ENCODE data around the gene CGN.

The CGN gene

GRCh38 chr1:151574575-151575529 is 63.7 kb downstream of the CGN start:
- Histone ChIP-seq H3K4me3 (ENCODE audit: extremely low read depth, insufficient read depth, low read length, poor library complexity, severe bottlenecking) (no peak overlapping the region), H3K27ac (ENCODE audit: low read depth, low read length, severe bottlenecking) (no peak overlapping the region), H3K4me1 (ENCODE audit: control insufficient read depth, insufficient read depth, low read length, poor library complexity, severe bottlenecking) (peaks cover 25% of the 10 kb centered on the region), H3K36me3 (ENCODE audit: control insufficient read depth, insufficient read depth, low read length) (peaks cover 72% of the 10 kb centered on the region), H3K9me3 (ENCODE audit: control insufficient read depth, low read length) (no peaks in the 10 kb centered on the region)
- WGBS, 2 experiments (ENCODE audit: insufficient coverage in 2 of 2), result 91 to 93% methylated on average over 9 to 12 of the region's 12 CpGs

GRCh38 chr1:151577173-151577572 is 66.0 kb downstream of the CGN start:
- Histone ChIP-seq H3K4me3 (ENCODE audit: extremely low read depth, insufficient read depth, low read length, poor library complexity, severe bottlenecking) (no peak overlapping the region), H3K36me3 (ENCODE audit: control insufficient read depth, insufficient read depth, low read length) (peaks cover 85% of the 10 kb centered on the region), H3K9me3 (ENCODE audit: control insufficient read depth, low read length) (no peaks in the 10 kb centered on the region), H3K27ac (ENCODE audit: low read depth, low read length, severe bottlenecking) (no peak overlapping the region), H3K4me1 (ENCODE audit: control insufficient read depth, insufficient read depth, low read length, poor library complexity, severe bottlenecking) (peaks cover 25% of the 10 kb centered on the region)
- WGBS, 2 experiments (ENCODE audit: insufficient coverage in 2 of 2), result 100% methylated on average over 1 of the region's 2 CpGs; no CpG with 5 or more reads in 1 of the 2 experiments

- Histone ChIP-seq H3K4me1 (ENCODE audit: control insufficient read depth, insufficient read depth, low read length, poor library complexity, severe bottlenecking) (peaks cover 25% of the 10 kb centered on the region), H3K4me3 (ENCODE audit: extremely low read depth, insufficient read depth, low read length, poor library complexity, severe bottlenecking) (no peak overlapping the region), H3K36me3 (ENCODE audit: control insufficient read depth, insufficient read depth, low read length) (peaks cover 82% of the 10 kb centered on the region), H3K9me3 (ENCODE audit: control insufficient read depth, low read length) (no peaks in the 10 kb centered on the region), H3K27ac (ENCODE audit: low read depth, low read length, severe bottlenecking) (no peak overlapping the region)
- WGBS, 2 experiments (ENCODE audit: insufficient coverage in 2 of 2), result no CpG with 5 or more reads among the region's 1 CpG
Observed at GRCh38 chr1:151578941-151579340, 67.8 kb downstream of the CGN start.

GRCh38 chr1:151579436-151580225 is 68.4 kb downstream of the CGN start:
- H3K4me1 ChIP-seq (ENCODE audit: control insufficient read depth, insufficient read depth, low read length, poor library complexity, severe bottlenecking), result peaks cover 24% of the 10 kb centered on the region
- no peak overlapping the region for H3K4me3 ChIP-seq (ENCODE audit: extremely low read depth, insufficient read depth, low read length, poor library complexity, severe bottlenecking)
- H3K36me3 ChIP-seq (ENCODE audit: control insufficient read depth, insufficient read depth, low read length), result peaks cover 76% of the 10 kb centered on the region
- H3K9me3 ChIP-seq (ENCODE audit: control insufficient read depth, low read length), result no peaks in the 10 kb centered on the region
- no peak overlapping the region for H3K27ac ChIP-seq (ENCODE audit: low read depth, low read length, severe bottlenecking)
- 88 to 89% methylated on average over 6 of the region's 8 CpGs for WGBS, 2 experiments (ENCODE audit: insufficient coverage in 2 of 2)

GRCh38 chr1:151581451-151581850 is 70.3 kb downstream of the CGN start:
- 93 to 98% methylated on average over 5 of the region's 5 CpGs for WGBS, 2 experiments (ENCODE audit: insufficient coverage in 2 of 2)
- Histone ChIP-seq H3K4me3 (ENCODE audit: extremely low read depth, insufficient read depth, low read length, poor library complexity, severe bottlenecking) (no peak overlapping the region), H3K27ac (ENCODE audit: low read depth, low read length, severe bottlenecking) (no peak overlapping the region), H3K4me1 (ENCODE audit: control insufficient read depth, insufficient read depth, low read length, poor library complexity, severe bottlenecking) (peaks cover 32% of the 10 kb centered on the region), H3K36me3 (ENCODE audit: control insufficient read depth, insufficient read depth, low read length) (peaks cover 58% of the 10 kb centered on the region), H3K9me3 (ENCODE audit: control insufficient read depth, low read length) (no peaks in the 10 kb centered on the region)

- H3K4me1 ChIP-seq (ENCODE audit: control insufficient read depth, insufficient read depth, low read length, poor library complexity, severe bottlenecking), result peaks cover 32% of the 10 kb centered on the region
- H3K36me3 ChIP-seq (ENCODE audit: control insufficient read depth, insufficient read depth, low read length), result peaks cover 57% of the 10 kb centered on the region
- H3K4me3 ChIP-seq (ENCODE audit: extremely low read depth, insufficient read depth, low read length, poor library complexity, severe bottlenecking), result no peak overlapping the region
- no peaks in the 10 kb centered on the region for H3K9me3 ChIP-seq (ENCODE audit: control insufficient read depth, low read length)
- no peak overlapping the region for H3K27ac ChIP-seq (ENCODE audit: low read depth, low read length, severe bottlenecking)
- WGBS, 2 experiments (ENCODE audit: insufficient coverage in 2 of 2), result 90 to 100% methylated on average over 1 of the region's 1 CpG
Observed at GRCh38 chr1:151581921-151582320, 70.7 kb downstream of the CGN start.

GRCh38 chr1:151583796-151584195 is 72.6 kb downstream of the CGN start:
- no peak overlapping the region for H3K27ac ChIP-seq (ENCODE audit: low read depth, low read length, severe bottlenecking)
- H3K36me3 ChIP-seq (ENCODE audit: control insufficient read depth, insufficient read depth, low read length), result peaks cover 41% of the 10 kb centered on the region
- 94 to 100% methylated on average over 1 to 2 of the region's 2 CpGs for WGBS, 2 experiments (ENCODE audit: insufficient coverage in 2 of 2)
- no peaks in the 10 kb centered on the region for H3K9me3 ChIP-seq (ENCODE audit: control insufficient read depth, low read length)
- peaks cover 27% of the 10 kb centered on the region for H3K4me1 ChIP-seq (ENCODE audit: control insufficient read depth, insufficient read depth, low read length, poor library complexity, severe bottlenecking)
- no peak overlapping the region for H3K4me3 ChIP-seq (ENCODE audit: extremely low read depth, insufficient read depth, low read length, poor library complexity, severe bottlenecking)

GRCh38 chr1:151584278-151584677 is 73.1 kb downstream of the CGN start:
- Histone ChIP-seq H3K36me3 (ENCODE audit: control insufficient read depth, insufficient read depth, low read length) (peaks cover 39% of the 10 kb centered on the region), H3K4me3 (ENCODE audit: extremely low read depth, insufficient read depth, low read length, poor library complexity, severe bottlenecking) (no peak overlapping the region), H3K4me1 (ENCODE audit: control insufficient read depth, insufficient read depth, low read length, poor library complexity, severe bottlenecking) (peaks cover 22% of the 10 kb centered on the region), H3K27ac (ENCODE audit: low read depth, low read length, severe bottlenecking) (no peak overlapping the region), H3K9me3 (ENCODE audit: control insufficient read depth, low read length) (no peaks in the 10 kb centered on the region)
- 53 to 76% methylated on average over 3 to 4 of the region's 6 CpGs for WGBS, 2 experiments (ENCODE audit: insufficient coverage in 2 of 2)

- Histone ChIP-seq H3K36me3 (ENCODE audit: control insufficient read depth, insufficient read depth, low read length) (peaks cover 35% of the 10 kb centered on the region), H3K9me3 (ENCODE audit: control insufficient read depth, low read length) (no peaks in the 10 kb centered on the region), H3K4me1 (ENCODE audit: control insufficient read depth, insufficient read depth, low read length, poor library complexity, severe bottlenecking) (peaks cover 20% of the 10 kb centered on the region), H3K27ac (ENCODE audit: low read depth, low read length, severe bottlenecking) (no peak overlapping the region), H3K4me3 (ENCODE audit: extremely low read depth, insufficient read depth, low read length, poor library complexity, severe bottlenecking) (no peak overlapping the region)
- WGBS, 2 experiments (ENCODE audit: insufficient coverage in 2 of 2), result 89 to 93% methylated on average over 4 to 7 of the region's 7 CpGs
Observed at GRCh38 chr1:151584780-151585179, 73.6 kb downstream of the CGN start.

- Histone ChIP-seq H3K4me3 (ENCODE audit: extremely low read depth, insufficient read depth, low read length, poor library complexity, severe bottlenecking) (no peak overlapping the region), H3K36me3 (ENCODE audit: control insufficient read depth, insufficient read depth, low read length) (peaks cover 26% of the 10 kb centered on the region), H3K27ac (ENCODE audit: low read depth, low read length, severe bottlenecking) (no peak overlapping the region), H3K4me1 (ENCODE audit: control insufficient read depth, insufficient read depth, low read length, poor library complexity, severe bottlenecking) (peaks cover 20% of the 10 kb centered on the region), H3K9me3 (ENCODE audit: control insufficient read depth, low read length) (no peaks in the 10 kb centered on the region)
- 50% methylated on average over 1 of the region's 1 CpG; no CpG with 5 or more reads in 1 of the 2 experiments for WGBS, 2 experiments (ENCODE audit: insufficient coverage in 2 of 2)
Observed at GRCh38 chr1:151585622-151586021, 74.4 kb downstream of the CGN start.

All from mesodermal cell (in vitro differentiated cells).